Naive thymus-derived CD8-positive, alpha-beta T cell (primary cell): ENCODE results near the gene PRKAR1B. TPM values are rescaled to one million over a fixed set of nuclear protein-coding genes. Genes with fewer than 3 reads are reported as not detected.
"Not testable (repeated sequence)": the region's sequence is repeated elsewhere in the genome, so short reads cannot be mapped to it uniquely, and the experiment has no call there.

ENCODE experiments used
- ATAC-seq, 2 donors: fragments of 150-1000 bp; cut with Tn5 transposase in 1 of 2; sonication (Bioruptor Pico), chemical (Tn5 transposase) in 1 of 2; 1 replicate in 1 of 2; 2 replicates in 1 of 2; pipeline ENCODE4 v1.10.0; 2021; ENCODE audit warnings: mild to moderate bottlenecking in 2 of 2, moderate library complexity in 2 of 2
- POLR2A ChIA-PET: fragments of 350-600 bp; sonication (Branson Sonifier 250); formaldehyde crosslinking; loops from one replicate; lab custom pipeline; 2021; ENCODE audit warnings: antibody characterized with exemption; lab: Charles Lee
- DNase-seq, 10 donors: peaks; one replicate each; pipeline versions ENCODE4 v3.0.0 to v3.0.0-alpha.2; 2020 to 2022
- H3K27ac Mint-ChIP-seq, 10 donors: one replicate each; pipeline ENCODE4 v1.8.0; 2020 to 2022; ENCODE audit warnings: mild to moderate bottlenecking in 10 of 10, mixed read lengths in 10 of 10, moderate library complexity in 4 of 10, inconsistent platforms in 1 of 10
- H3K27me3 Mint-ChIP-seq, 5 donors: one replicate each; pipeline ENCODE4 v1.8.0; 2021 to 2022; ENCODE audit warnings: mixed read lengths in 5 of 5
- H3K36me3 Mint-ChIP-seq, 3 donors: one replicate each; pipeline ENCODE4 v1.8.0; 2020 to 2022; ENCODE audit warnings: mixed read lengths in 3 of 3, mild to moderate bottlenecking in 2 of 3, inconsistent platforms in 1 of 3
- H3K4me1 Mint-ChIP-seq, 4 donors: one replicate each; pipeline ENCODE4 v1.8.0; 2021 to 2022; ENCODE audit warnings: mixed read lengths in 4 of 4
- H3K4me3 Mint-ChIP-seq, 10 donors: one replicate each; pipeline ENCODE4 v1.8.0; 2020 to 2022; ENCODE audit warnings: mild to moderate bottlenecking in 10 of 10, mixed read lengths in 10 of 10, moderate library complexity in 6 of 10, inconsistent platforms in 1 of 10
- H3K9me3 Mint-ChIP-seq, 9 donors: one replicate each; pipeline ENCODE4 v1.8.0; 2020 to 2022; ENCODE audit warnings: mixed read lengths in 9 of 9, mild to moderate bottlenecking in 3 of 9, inconsistent platforms in 1 of 9, moderate library complexity in 1 of 9
- polyA plus RNA-seq, 3 donors: library from polyadenylated mRNA; unstranded; fragments of 300-500 nt; fragmentation: Illumina TruSeq; gene quantifications; one replicate each; pipeline ENCODE4 v1.2.3, GENCODE V29; 2021
- total RNA-seq, 8 experiments: library from RNA in 2 of 8; stranded (reverse) in 2 of 8; gene quantifications; one replicate each; pipeline ENCODE4 v1.2.3 and lab custom pipeline; 2021 to 2026

The PRKAR1B gene
- total and polyA plus RNA-seq, 5 experiments from 2014 or later: 14.6 to 47.3 (median 35.4) TPM

GRCh38 chr7:636396-636795 is 90.7 kb downstream of the PRKAR1B start:
- H3K4me3 Mint-ChIP-seq: peak overlapping the region in 1 of 10 donors; percentile 33
- peaks cover 0 to 7% (median 0%) of the 10 kb centered on the region in 3 donors for H3K36me3 Mint-ChIP-seq
- H3K4me1 Mint-ChIP-seq: peaks cover 12 to 32% (median 21%) of the 10 kb centered on the region in 4 donors
- no peaks in the 10 kb centered on the region for H3K27me3 Mint-ChIP-seq
- ATAC-seq: peak; percentile 49 to 76
- peak overlapping the region in 6 of 10 donors; percentile 25 to 82 (median 64) for H3K27ac Mint-ChIP-seq
- no peaks in the 10 kb centered on the region for H3K9me3 Mint-ChIP-seq
- POLR2A ChIA-PET: interaction anchor here (0.9 kb wide), 1 partner anchor 32 kb away, joined by 3 read pairs; no protein-coding TSS in a partner anchor
- peak in 8 of 10 donors; percentile 24 to 72 (median 37) for DNase-seq

- H3K4me3 Mint-ChIP-seq, H3K36me3 Mint-ChIP-seq, H3K9me3 Mint-ChIP-seq, ATAC-seq, H3K27me3 Mint-ChIP-seq, DNase-seq: not testable (repeated sequence)
- POLR2A ChIA-PET: interaction anchor here (0.6 to 1.8 kb wide), 4 partner anchors 16 to 311 kb away, joined by 3 to 5 read pairs (median 4); no protein-coding TSS in a partner anchor
- H3K4me1 Mint-ChIP-seq: peaks cover 12 to 27% (median 18%) of the 10 kb centered on the region in 4 donors
- peak overlapping the region in 1 of 10 donors; percentile 77 for H3K27ac Mint-ChIP-seq
Measured at GRCh38 chr7:635687-636382, 91.2 kb downstream of the PRKAR1B start.

GRCh38 chr7:635227-635626 is 91.9 kb downstream of the PRKAR1B start:
- no peaks in the 10 kb centered on the region for H3K27me3 Mint-ChIP-seq
- peaks cover 0 to 7% (median 0%) of the 10 kb centered on the region in 3 donors for H3K36me3 Mint-ChIP-seq
- POLR2A ChIA-PET: interaction anchor here (0.6 to 1.8 kb wide), 4 partner anchors 15 to 311 kb away, joined by 4 to 5 read pairs (median 4); no protein-coding TSS in a partner anchor
- no peaks in the 10 kb centered on the region for H3K9me3 Mint-ChIP-seq
- H3K27ac Mint-ChIP-seq: no peak overlapping the region
- DNase-seq (no peak), ATAC-seq (no peak)
- no peak overlapping the region for H3K4me3 Mint-ChIP-seq
- H3K4me1 Mint-ChIP-seq: peaks cover 8 to 24% (median 14%) of the 10 kb centered on the region in 4 donors

- no peak overlapping the region for H3K4me3 Mint-ChIP-seq
- H3K27me3 Mint-ChIP-seq: no peaks in the 10 kb centered on the region
- H3K27ac Mint-ChIP-seq: peak overlapping the region in 6 of 10 donors; percentile 2 to 71 (median 47)
- H3K4me1 Mint-ChIP-seq: peaks cover 2 to 16% (median 6%) of the 10 kb centered on the region in 4 donors
- DNase-seq (no peak), ATAC-seq (no peak)
- H3K36me3 Mint-ChIP-seq: peaks cover 0 to 7% (median 0%) of the 10 kb centered on the region in 3 donors
- H3K9me3 Mint-ChIP-seq: no peaks in the 10 kb centered on the region
- POLR2A ChIA-PET: interaction anchor here (1.3 kb wide), 1 partner anchor 35 kb away, joined by 3 read pairs; no protein-coding TSS in a partner anchor
Measured at GRCh38 chr7:633381-634018, 93.6 kb downstream of the PRKAR1B start.

GRCh38 chr7:632831-633210 is 94.3 kb downstream of the PRKAR1B start:
- Mint-ChIP-seq H3K36me3 (peaks cover 0 to 7% (median 0%) of the 10 kb centered on the region in 3 donors), H3K4me3 (no peak overlapping the region), H3K9me3 (no peaks in the 10 kb centered on the region), H3K4me1 (peaks cover 2 to 16% (median 5%) of the 10 kb centered on the region in 4 donors), H3K27me3 (no peaks in the 10 kb centered on the region), H3K27ac (peak overlapping the region in 5 of 10 donors; percentile 4 to 60 (median 39))
- POLR2A ChIA-PET: interaction anchor here (0.6 to 1.0 kb wide), 2 partner anchors 9 to 15 kb away, joined by 3 read pairs; no protein-coding TSS in a partner anchor
- no peak for DNase-seq
- ATAC-seq: no peak

GRCh38 chr7:631964-632830 is 94.9 kb downstream of the PRKAR1B start:
- DNase-seq: no peak
- H3K27ac Mint-ChIP-seq: peak overlapping the region in 2 of 10 donors; percentile 20 to 43
- POLR2A ChIA-PET: interaction anchor here (0.5 to 1.1 kb wide), 4 partner anchors 8 to 39 kb away, joined by 3 read pairs; no protein-coding TSS in a partner anchor
- H3K27me3 Mint-ChIP-seq: no peaks in the 10 kb centered on the region
- H3K4me1 Mint-ChIP-seq: peaks cover 2 to 18% (median 5%) of the 10 kb centered on the region in 4 donors
- peaks cover 0 to 7% (median 0%) of the 10 kb centered on the region in 3 donors for H3K36me3 Mint-ChIP-seq
- no peaks in the 10 kb centered on the region for H3K9me3 Mint-ChIP-seq
- no peak overlapping the region for H3K4me3 Mint-ChIP-seq
- ATAC-seq: no peak

- Mint-ChIP-seq H3K4me3 (no peak overlapping the region), H3K36me3 (peaks cover 0 to 7% (median 2%) of the 10 kb centered on the region in 3 donors)
Measured at GRCh38 chr7:631291-631711, 95.8 kb downstream of the PRKAR1B start.

GRCh38 chr7:630539-630938 is 96.5 kb downstream of the PRKAR1B start:
- Mint-ChIP-seq H3K4me3 (no peak overlapping the region), H3K27ac (peak overlapping the region in 4 of 10 donors; percentile 28 to 72 (median 46)), H3K27me3 (no peaks in the 10 kb centered on the region), H3K4me1 (peaks cover 0 to 11% (median 1%) of the 10 kb centered on the region in 4 donors), H3K9me3 (peaks cover 0 to 8% (median 3%) of the 10 kb centered on the region in 9 donors), H3K36me3 (peaks cover 0 to 11% (median 5%) of the 10 kb centered on the region in 3 donors)
- POLR2A ChIA-PET: interaction anchor here (0.6 kb wide), 2 partner anchors 23 to 274 kb away, joined by 3 read pairs; no protein-coding TSS in a partner anchor
- DNase-seq (peak in 1 of 10 donors; percentile 41), ATAC-seq (no peak)

More at GRCh38 chr7:631291-631711, 95.8 kb downstream of the PRKAR1B start:
- peak overlapping the region in 1 of 10 donors; percentile 40 for H3K27ac Mint-ChIP-seq
- H3K4me1 Mint-ChIP-seq: peaks cover under 1 to 11% (median 2%) of the 10 kb centered on the region in 4 donors
- H3K27me3 Mint-ChIP-seq: no peaks in the 10 kb centered on the region
- ATAC-seq (no peak), DNase-seq (no peak)
- POLR2A ChIA-PET: interaction anchor here (0.5 to 1.1 kb wide), 3 partner anchors 18 to 275 kb away, joined by 3 read pairs; no protein-coding TSS in a partner anchor
- peaks cover 0 to under 1% (median 0%) of the 10 kb centered on the region in 9 donors for H3K9me3 Mint-ChIP-seq

- POLR2A ChIA-PET: interaction anchor here (0.6 kb wide), 1 partner anchor 23 kb away, joined by 3 read pairs; no protein-coding TSS in a partner anchor
- peak in 1 of 10 donors; percentile 54 for DNase-seq
- H3K36me3 Mint-ChIP-seq: peaks cover 2 to 13% (median 6%) of the 10 kb centered on the region in 3 donors
- peak overlapping the region in 3 of 10 donors; percentile 28 to 51 (median 41) for H3K27ac Mint-ChIP-seq
- no peaks in the 10 kb centered on the region for H3K27me3 Mint-ChIP-seq
- no peak overlapping the region for H3K4me3 Mint-ChIP-seq
- H3K4me1 Mint-ChIP-seq: peaks cover 0 to 11% (median 1%) of the 10 kb centered on the region in 4 donors
- no peak for ATAC-seq
- peaks cover 0 to 12% (median 4%) of the 10 kb centered on the region in 9 donors for H3K9me3 Mint-ChIP-seq
Measured at GRCh38 chr7:630111-630511, 97.0 kb downstream of the PRKAR1B start.

- no peaks in the 10 kb centered on the region for H3K27me3 Mint-ChIP-seq
- no peak overlapping the region for H3K27ac Mint-ChIP-seq
- H3K4me1 Mint-ChIP-seq: peaks cover 6 to 19% (median 8%) of the 10 kb centered on the region in 4 donors
- DNase-seq (peak in 1 of 10 donors; percentile 45), ATAC-seq (no peak)
- peaks cover 0 to 22% (median 13%) of the 10 kb centered on the region in 9 donors for H3K9me3 Mint-ChIP-seq
- POLR2A ChIA-PET: interaction anchor here (1.2 to 1.3 kb wide), 2 partner anchors 31 to 40 kb away, joined by 3 read pairs; no protein-coding TSS in a partner anchor
- H3K4me3 Mint-ChIP-seq: no peak overlapping the region
- H3K36me3 Mint-ChIP-seq: peaks cover 11 to 16% (median 14%) of the 10 kb centered on the region in 3 donors
Measured at GRCh38 chr7:628826-629225, 98.3 kb downstream of the PRKAR1B start.

- peaks cover 13 to 16% (median 16%) of the 10 kb centered on the region in 3 donors for H3K36me3 Mint-ChIP-seq
- DNase-seq: peak in 1 of 10 donors; percentile 4
Measured at GRCh38 chr7:628402-628763, 98.7 kb downstream of the PRKAR1B start.

More at GRCh38 chr7:628402-628763, 98.7 kb downstream of the PRKAR1B start:
- Mint-ChIP-seq H3K27ac (no peak overlapping the region), H3K27me3 (no peaks in the 10 kb centered on the region), H3K4me3 (no peak overlapping the region), H3K4me1 (peaks cover 6 to 21% (median 11%) of the 10 kb centered on the region in 4 donors), H3K9me3 (peaks cover 0 to 23% (median 13%) of the 10 kb centered on the region in 9 donors)
- no peak for ATAC-seq
- POLR2A ChIA-PET: interaction anchor here (1.2 to 1.3 kb wide), 2 partner anchors 31 to 40 kb away, joined by 3 read pairs; no protein-coding TSS in a partner anchor
